C4-2B (cell line): ENCODE data around the gene HOMEZ.

Experiments used
- CTCF ChIP-seq: fragments of 450-650 bp; conservative IDR thresholded peaks from 2 replicates; pipeline ENCODE4 v1.5.1; 2017; ENCODE audit warnings: mild to moderate bottlenecking
- ZFX ChIP-seq: fragments of 450-650 bp; IDR thresholded peaks from 2 replicates; pipeline ENCODE4 v1.6.1; 2017

DNA sequence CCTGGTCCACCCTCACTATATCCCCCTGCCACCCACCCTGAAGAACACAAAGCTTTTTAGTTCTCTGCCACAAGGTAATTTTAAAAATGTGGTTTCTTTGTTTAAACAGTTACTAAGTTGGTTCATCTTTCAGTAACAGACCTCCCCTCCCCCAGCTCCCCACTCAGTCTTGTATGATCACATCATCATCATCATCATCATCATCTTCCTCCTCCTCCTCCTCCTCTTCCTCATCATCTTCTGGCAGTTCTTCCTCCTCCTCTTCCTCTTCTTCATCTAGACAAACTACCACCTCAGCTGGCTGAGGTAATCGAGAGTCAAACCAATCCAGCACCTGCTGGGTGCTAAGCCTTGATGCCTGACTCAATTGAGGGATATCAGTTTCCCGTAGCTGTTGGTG, 10.5 kb downstream of the HOMEZ start:
- TF ChIP-seq CTCF (no peak), ZFX (no peak)
